NOMO-1 treated with DMSO at 0.1 percent for 48 hours (cell line): ENCODE measurements around the gene NPAS2.

Experiments used
- DNase-seq: peaks from one replicate; lab custom pipeline; 2025; ENCODE audit not compliant: unreplicated experiment; lab: John Stamatoyannopoulos, UW

Gene NPAS2

GRCh38 chr2:100938031-100939026 lies 118.4 kb downstream of the NPAS2 start:
- DNase-seq = no peak

- no peak for DNase-seq
Observed at GRCh38 chr2:100939445-100939844, 119.5 kb downstream of the NPAS2 start.

GRCh38 chr2:100940240-100940639 lies 120.3 kb downstream of the NPAS2 start:
- no peak for DNase-seq

- DNase-seq = no peak
Observed at GRCh38 chr2:100940766-100941645, 121.1 kb downstream of the NPAS2 start.

DNA sequence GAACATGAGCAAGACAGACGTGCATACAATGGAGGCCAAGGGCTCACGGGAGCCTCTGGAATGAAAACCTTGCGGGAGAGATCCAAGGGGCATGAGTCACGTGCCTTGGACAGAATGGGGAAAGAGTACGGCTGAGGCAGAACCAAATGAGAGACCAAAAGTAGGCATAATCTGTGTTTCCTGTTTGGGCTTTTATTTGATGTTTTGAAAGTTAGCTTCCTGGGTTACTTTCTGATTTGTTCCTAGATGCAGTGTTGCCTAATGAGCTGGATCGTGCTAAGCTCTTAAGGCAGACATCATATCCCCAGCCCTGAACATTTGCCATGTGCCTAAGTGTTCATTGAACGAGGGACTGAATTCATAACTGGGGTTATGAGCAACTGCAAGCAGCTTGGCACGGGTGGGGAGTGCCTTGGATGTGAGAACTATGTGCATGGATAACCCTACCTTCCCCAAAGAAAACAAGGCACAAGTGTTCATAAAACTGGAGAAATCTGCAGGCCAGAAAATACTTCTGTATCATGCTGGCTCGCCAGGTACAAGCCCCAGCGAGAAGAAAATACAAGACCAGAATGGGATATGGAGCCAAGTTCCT lies 121.8 kb downstream of the NPAS2 start:
- no peak for DNase-seq

GRCh38 chr2:100944617-100945432 lies 124.9 kb downstream of the NPAS2 start:
- DNase-seq = no peak

DNA sequence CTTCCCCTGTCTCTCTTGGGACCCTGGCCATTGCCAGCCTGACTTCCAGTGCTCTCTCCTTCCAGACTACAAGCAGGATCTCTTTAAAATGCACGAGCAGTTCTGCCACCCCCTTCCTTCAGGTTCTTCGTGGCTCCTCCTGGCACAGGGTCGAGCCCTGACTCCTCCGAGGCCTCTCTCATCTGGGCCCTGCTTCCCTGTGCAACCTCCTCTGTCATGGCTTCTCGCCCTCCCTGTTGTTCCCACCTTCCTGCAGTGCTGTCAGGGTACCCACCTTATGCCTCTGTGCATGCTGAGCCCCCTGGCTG lies 125.4 kb downstream of the NPAS2 start:
- DNase-seq = no peak

- DNase-seq = no peak
Observed at GRCh38 chr2:100945930-100946607, 126.1 kb downstream of the NPAS2 start.

DNA sequence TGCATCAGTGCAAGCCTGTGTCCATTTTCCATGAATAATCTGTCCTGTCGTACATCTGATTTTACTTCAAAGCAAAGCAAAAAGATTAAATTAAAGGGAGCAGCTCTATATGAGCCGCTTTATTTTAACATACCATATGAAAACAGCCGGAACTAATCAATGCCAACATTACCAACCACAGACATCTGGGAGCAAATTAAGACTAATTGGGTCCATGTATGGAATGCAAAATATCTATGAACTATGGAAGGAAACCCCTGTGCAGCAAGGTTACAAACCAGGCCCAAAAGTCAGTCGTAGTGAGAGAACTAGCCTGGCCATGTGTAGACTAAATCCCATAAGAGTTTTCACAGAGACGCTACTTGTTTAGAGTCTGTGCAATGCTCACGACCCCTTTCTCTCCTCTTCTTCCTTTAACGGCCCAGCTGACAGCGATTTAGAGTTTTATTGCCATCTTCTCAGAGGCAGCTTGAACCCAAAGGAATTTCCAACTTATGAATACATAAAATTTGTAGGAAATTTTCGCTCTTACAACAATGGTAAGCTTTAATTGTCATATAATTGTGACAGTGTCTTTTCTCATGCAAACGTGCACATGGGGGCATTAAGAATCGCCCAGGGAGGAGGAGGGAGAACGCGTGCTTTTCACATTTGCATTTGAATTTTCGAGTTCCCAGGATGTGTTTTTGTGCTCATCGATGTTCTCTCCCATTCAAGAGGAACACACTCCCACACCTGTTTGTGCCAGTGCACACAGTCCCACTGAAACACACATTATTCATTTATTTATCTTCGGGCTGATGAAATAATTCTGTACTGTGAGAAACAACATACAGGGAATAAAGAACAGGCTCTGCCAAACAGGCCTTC lies 129.2 kb downstream of the NPAS2 start:
- no peak for DNase-seq

DNA sequence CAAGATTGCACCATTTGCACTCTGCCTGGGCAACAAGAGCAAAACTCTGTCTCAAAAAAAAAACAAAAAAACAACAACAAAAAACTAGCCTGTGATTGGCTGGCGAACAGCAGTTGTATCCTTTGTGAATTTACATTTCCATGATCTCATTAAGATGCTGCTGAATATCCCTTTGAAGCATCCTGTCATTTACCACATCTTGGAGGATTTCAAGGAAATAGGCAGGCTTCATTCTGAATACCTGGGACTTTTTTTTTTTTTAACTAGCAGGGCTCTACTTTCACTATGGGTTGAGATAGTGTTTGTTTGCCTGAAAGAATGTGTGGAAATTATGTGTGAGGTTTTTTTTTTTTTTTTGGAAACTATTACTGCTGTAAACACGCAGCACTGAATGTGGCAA lies 132.6 kb downstream of the NPAS2 start:
- DNase-seq = no peak

DNA sequence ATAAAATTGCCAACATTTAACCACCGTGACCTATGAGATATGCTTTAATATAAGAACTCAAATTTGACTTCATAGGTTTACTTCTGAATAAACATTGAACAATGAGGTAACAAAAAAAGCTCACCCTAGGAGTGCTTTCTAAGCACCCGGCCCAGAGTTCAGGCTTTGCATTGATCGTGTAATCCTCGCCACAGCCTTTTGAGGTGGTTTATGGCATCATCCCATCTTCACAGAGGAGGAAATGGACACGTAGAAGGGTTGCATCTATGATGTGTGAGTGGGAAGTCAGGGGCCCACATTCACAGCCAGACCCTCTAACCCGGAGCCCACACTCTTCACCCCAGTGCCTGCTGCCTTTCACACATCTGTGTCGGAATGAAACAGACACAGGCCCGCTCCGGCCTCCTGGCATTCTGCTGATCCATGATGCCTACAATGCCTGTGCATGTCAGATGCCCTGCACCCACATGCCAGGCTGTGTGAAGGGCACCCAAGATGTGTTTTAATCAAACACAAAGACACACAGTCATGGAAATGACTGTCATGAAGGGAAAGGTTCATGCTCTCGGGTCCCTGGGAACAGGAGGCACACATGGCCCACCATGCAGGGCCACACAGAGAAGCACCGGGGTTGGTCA lies 133.6 kb downstream of the NPAS2 start:
- no peak for DNase-seq

GRCh38 chr2:100954044-100954420 lies 134.1 kb downstream of the NPAS2 start:
- no peak for DNase-seq

- DNase-seq = no peak
Observed at GRCh38 chr2:100955226-100955625, 135.3 kb downstream of the NPAS2 start.

DNA sequence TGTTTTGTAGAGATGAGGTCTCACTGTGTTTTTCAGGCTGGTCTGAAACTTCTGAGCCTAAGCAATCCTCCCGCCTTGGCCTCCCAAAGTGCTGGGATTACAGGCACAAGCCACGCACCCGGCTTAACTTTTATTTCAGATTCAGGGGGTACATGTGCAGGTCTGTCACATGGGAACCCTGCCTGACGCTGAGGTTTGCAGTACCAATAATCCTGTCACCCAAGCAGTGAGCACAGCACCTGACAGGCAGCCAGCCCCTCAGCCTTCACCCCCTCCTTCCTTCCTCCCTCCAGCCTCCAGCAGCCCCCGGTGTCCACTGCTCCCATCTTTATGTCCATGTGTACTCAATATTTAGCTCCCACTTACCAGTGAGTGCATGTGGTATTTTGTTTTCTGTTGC lies 136.1 kb downstream of the NPAS2 start:
- no peak for DNase-seq

DNA sequence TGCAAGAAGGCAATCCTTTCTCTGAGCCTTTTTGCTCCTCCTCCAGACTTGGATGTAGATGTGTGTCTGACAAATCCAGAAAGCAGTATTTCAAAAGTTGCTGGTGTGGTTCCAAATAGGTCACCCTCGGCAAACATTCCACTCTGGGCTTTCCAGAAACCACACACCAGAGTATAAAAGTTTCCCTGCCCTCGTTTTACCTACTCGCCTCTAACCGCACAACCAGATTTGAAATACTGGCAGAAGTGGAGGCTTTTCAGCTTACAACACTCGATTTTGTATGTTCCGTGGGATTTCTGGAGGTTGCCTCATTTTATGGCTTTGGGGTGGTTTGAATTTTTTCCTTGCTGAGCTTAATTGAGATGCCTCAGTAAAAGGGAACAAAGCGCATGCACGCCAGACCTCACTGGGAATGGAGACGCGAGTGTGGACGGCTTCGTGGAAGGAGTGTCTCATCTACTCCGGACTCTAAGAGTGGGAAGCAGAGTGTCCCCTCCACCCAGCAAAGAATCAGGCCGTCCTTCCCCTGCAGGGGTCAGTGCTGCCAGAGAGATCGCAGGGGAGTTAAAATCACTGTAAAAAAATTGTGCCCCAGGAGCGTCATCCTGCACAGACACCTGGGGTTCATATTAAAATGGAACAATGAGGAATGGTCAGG lies 138.2 kb downstream of the NPAS2 start:
- no peak for DNase-seq

GRCh38 chr2:100959225-100959880 lies 139.4 kb downstream of the NPAS2 start:
- no peak for DNase-seq

GRCh38 chr2:100960688-100961087 lies 140.7 kb downstream of the NPAS2 start:
- no peak for DNase-seq
